HG03060 (cell line): ENCODE data around the gene SLFN14.

ENCODE experiments used
- ATAC-seq: cut with Tn5 transposase; IDR thresholded peaks from one replicate; pipeline ENCODE4 v1.9.1; 2021; ENCODE audit warnings: low read depth, moderate number of reproducible peaks; ENCODE audit not compliant: unreplicated experiment

SLFN14 gene

GRCh38 chr17:35560703-35561102 lies at the start of gene SLFN14:
Gene SLFN14 (minus strand): TSS chr17:35560819. CDS start chr17:35558062, 2,757 bp downstream.
- ATAC-seq, result no peak

GRCh38 chr17:35609831-35610230 lies 49.2 kb upstream of the SLFN14 start:
- no peak for ATAC-seq

- no peak for ATAC-seq
Measured at GRCh38 chr17:35607239-35607847, 46.7 kb upstream of the SLFN14 start.

GRCh38 chr17:35605678-35606077 lies 45.1 kb upstream of the SLFN14 start:
- ATAC-seq, result no peak

GRCh38 chr17:35603674-35604073 lies 43.1 kb upstream of the SLFN14 start:
- no peak for ATAC-seq

GRCh38 chr17:35597604-35598003 lies 37.0 kb upstream of the SLFN14 start:
- no peak for ATAC-seq

- ATAC-seq, result no peak
Measured at GRCh38 chr17:35596530-35597233, 36.1 kb upstream of the SLFN14 start.

GRCh38 chr17:35596072-35596471 lies 35.5 kb upstream of the SLFN14 start:
- ATAC-seq, result no peak

GRCh38 chr17:35588196-35588920 lies 27.7 kb upstream of the SLFN14 start:
- ATAC-seq, result no peak

GRCh38 chr17:35587074-35587961 lies 26.7 kb upstream of the SLFN14 start, which contains the start of gene AP2B1:
Gene AP2B1 (plus strand): TSS chr17:35587322. CDS start chr17:35594031, 6,709 bp downstream.
- peak; percentile 87 for ATAC-seq

GRCh38 chr17:35586569-35587073 lies 26.0 kb upstream of the SLFN14 start:
- ATAC-seq, result no peak

GRCh38 chr17:35584061-35584460 lies 23.4 kb upstream of the SLFN14 start:
- no peak for ATAC-seq

- ATAC-seq, result no peak
Measured at GRCh38 chr17:35578929-35579432, 18.4 kb upstream of the SLFN14 start.

- no peak for ATAC-seq
Measured at GRCh38 chr17:35578197-35578928, 17.7 kb upstream of the SLFN14 start, which contains the start of gene PEX12. Gene PEX12 (minus strand): TSS chr17:35578571. CDS start chr17:35578021, 550 bp downstream.

- no peak for ATAC-seq
Measured at GRCh38 chr17:35577830-35578196, 17.2 kb upstream of the SLFN14 start.

- no peak for ATAC-seq
Measured at GRCh38 chr17:35575759-35576158, 15.1 kb upstream of the SLFN14 start.

- ATAC-seq, result no peak
Measured at GRCh38 chr17:35569405-35569804, 8.8 kb upstream of the SLFN14 start.

GRCh38 chr17:35568561-35568960 lies 7.9 kb upstream of the SLFN14 start:
- ATAC-seq, result no peak

- ATAC-seq, result no peak
Measured at GRCh38 chr17:35566968-35567367, 6.3 kb upstream of the SLFN14 start.
